Activated naive CD4-positive, alpha-beta T cell (primary cell): ENCODE data around the gene SLC41A1.
"Not testable (repeated sequence)": the region's sequence is repeated elsewhere in the genome, so short reads cannot be mapped to it uniquely, and the experiment has no call there.

ENCODE experiments used
- DNase-seq, 4 experiments: peaks; one replicate each; lab custom pipeline; 2025; lab: John Stamatoyannopoulos, UW

Gene SLC41A1

GRCh38 chr1:205812878-205813754 lies at the start of gene SLC41A1:
Gene SLC41A1 (minus strand): TSS chr1:205813198. CDS start chr1:205810441, 2,757 bp downstream.
- DNase-seq, result peak; percentile 52 to 89 (median 76)

GRCh38 chr1:205861540-205861939 lies 48.5 kb upstream of the SLC41A1 start:
- no peak for DNase-seq

GRCh38 chr1:205858141-205858961 lies 45.4 kb upstream of the SLC41A1 start:
- DNase-seq, result no peak

DNA sequence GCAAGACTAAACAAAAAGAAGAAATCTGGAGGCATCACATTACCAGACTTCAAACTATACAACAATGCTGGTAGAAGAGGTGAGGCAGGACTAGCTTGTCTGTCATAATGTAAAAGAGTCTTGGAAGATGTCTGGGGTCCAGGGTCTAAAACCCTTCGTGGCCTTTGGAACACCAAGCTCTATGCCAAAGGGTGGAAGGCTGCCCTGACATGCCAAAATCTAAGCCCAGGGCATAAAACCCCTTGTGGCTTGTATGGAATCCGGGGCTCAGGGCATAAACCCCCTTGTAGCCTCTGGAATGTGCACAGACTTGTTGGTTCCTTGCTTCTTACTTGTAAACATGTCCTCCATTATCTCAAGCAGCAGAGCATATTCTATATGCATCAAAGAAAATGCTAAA lies 44.5 kb upstream of the SLC41A1 start:
- not testable (repeated sequence) for DNase-seq

- no peak for DNase-seq
Observed at GRCh38 chr1:205856433-205856832, 43.4 kb upstream of the SLC41A1 start.

GRCh38 chr1:205852969-205853368 lies 40.0 kb upstream of the SLC41A1 start:
- DNase-seq, result no peak

- no peak for DNase-seq
Observed at GRCh38 chr1:205851993-205852392, 39.0 kb upstream of the SLC41A1 start.

- DNase-seq, result peak; percentile 9 to 66 (median 19)
Observed at GRCh38 chr1:205849619-205850355, 36.8 kb upstream of the SLC41A1 start, which contains the start of gene PM20D1. Gene PM20D1 (minus strand): TSS chr1:205850132. CDS start chr1:205850072, 60 bp downstream.

GRCh38 chr1:205843036-205843859 lies 30.2 kb upstream of the SLC41A1 start:
- no peak for DNase-seq

DNA sequence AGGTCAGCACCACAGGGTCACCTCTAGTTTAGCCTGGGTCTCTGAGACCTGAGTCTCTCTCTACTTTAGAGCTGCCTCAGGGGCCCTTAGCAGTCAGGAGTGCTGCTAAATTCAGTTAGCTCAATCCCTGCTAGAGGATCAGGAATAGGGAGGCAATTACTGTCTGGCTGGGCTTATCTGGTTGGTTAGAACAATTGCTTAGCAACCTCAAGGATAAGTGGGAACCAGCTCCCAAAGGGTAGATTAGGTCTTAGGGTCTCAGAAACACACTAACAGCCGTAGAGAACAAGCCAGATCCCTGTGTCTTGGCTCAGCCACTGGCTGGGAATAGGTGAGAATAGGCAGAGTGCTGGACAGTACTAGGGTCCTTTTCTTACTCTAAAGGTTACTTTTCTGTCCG lies 29.2 kb upstream of the SLC41A1 start:
- DNase-seq, result no peak

GRCh38 chr1:205840146-205840923 lies 27.3 kb upstream of the SLC41A1 start:
- no peak for DNase-seq

- DNase-seq, result no peak
Observed at GRCh38 chr1:205837382-205837970, 24.5 kb upstream of the SLC41A1 start.

DNA sequence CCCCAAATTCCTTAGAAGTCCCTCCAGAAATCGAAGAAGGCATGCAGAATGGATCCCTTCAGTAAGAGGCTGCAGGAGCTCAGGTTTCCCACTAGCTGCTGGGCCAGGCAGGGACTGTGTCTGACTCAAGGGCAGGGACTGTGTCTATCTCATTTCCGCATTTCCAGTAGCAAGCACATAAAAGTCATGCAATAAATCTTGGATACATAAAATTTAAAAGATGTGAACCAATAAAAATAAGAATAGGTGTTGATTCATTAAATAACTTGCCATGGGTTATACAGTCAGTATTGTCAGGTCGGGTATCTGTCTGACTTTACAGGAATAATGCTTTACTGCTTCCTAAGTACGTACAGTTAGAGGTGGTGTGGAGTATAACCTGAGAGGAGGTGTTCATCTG lies 21.8 kb upstream of the SLC41A1 start:
- no peak for DNase-seq

DNA sequence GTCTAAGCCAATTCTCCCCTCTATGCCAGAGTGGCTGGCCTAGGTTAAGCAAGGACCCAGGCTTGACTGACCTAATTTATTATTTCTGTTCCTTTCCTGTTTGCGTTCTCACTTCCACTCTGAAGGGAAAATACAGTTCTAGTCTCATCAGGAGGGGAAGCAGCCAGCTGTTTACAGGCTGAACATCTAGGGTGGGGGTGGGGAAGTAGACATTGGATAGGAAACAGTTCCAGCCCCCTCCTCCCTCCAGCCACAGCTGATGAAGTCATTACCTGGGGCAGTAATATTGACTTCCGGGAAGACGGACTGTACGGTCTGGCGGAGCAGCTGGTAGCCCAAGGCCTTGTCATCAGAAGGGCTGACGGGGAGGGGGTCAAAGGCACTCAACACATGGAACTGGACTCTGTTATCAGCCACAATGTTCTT lies 19.3 kb upstream of the SLC41A1 start:
- no peak for DNase-seq

- no peak for DNase-seq
Observed at GRCh38 chr1:205827623-205828022, 14.6 kb upstream of the SLC41A1 start.

DNA sequence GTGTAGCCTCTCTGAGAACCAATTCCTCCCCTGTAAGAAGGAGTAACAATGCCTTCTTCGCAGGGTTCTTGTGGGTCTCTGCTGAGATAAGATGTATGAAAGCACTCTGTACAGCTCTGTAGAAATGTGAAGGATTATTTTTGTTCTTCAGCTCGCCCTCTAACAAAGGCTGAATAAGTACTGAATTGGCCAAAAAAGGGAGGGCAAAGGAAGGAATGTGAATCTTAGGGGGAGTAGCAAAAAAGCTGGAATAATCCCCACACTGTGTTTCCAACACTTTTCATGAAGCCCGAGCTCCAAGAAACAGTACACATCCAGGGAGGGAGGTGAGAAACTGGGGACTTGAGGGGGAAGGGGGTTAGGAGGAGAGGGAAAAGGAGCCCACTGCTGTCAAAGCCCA lies 14.0 kb upstream of the SLC41A1 start:
- DNase-seq, result no peak

GRCh38 chr1:205826016-205826806 lies 13.2 kb upstream of the SLC41A1 start:
- no peak for DNase-seq

- no peak for DNase-seq
Observed at GRCh38 chr1:205824180-205824579, 11.2 kb upstream of the SLC41A1 start.

- DNase-seq, result not testable (repeated sequence)
Observed at GRCh38 chr1:205823260-205823659, 10.3 kb upstream of the SLC41A1 start.
